Fibroblast of skin of right biceps (primary cell): ENCODE results near the gene THSD4.
A peak's percentile ranks its signal among the peaks of the same experiment; 100 is the strongest.

ENCODE experiments used
- DNase-seq: peaks from one replicate; pipeline ENCODE4 v3.0.0-alpha.2; 2013

THSD4 gene

GRCh38 chr15:71114887-71115566, at the start of gene THSD4:
THSD4 (plus strand) TSS chr15:71115471.
- DNase-seq: peak; percentile 82

GRCh38 chr15:71066983-71067382, 48.3 kb upstream of the THSD4 start:
- peak; percentile 82 for DNase-seq

- no peak for DNase-seq
Observed at GRCh38 chr15:71069693-71070092, 45.6 kb upstream of the THSD4 start.

- no peak for DNase-seq
Observed at GRCh38 chr15:71071529-71071928, 43.7 kb upstream of the THSD4 start.

- DNase-seq: no peak
Observed at GRCh38 chr15:71072423-71072822, 42.8 kb upstream of the THSD4 start.

- no peak for DNase-seq
Observed at GRCh38 chr15:71078506-71079207, 36.6 kb upstream of the THSD4 start.

GRCh38 chr15:71079208-71080044, 35.8 kb upstream of the THSD4 start:
- peak; percentile 79 for DNase-seq

- DNase-seq: no peak
Observed at GRCh38 chr15:71080166-71080565, 35.1 kb upstream of the THSD4 start.

- peak; percentile 82 for DNase-seq
Observed at GRCh38 chr15:71080705-71081104, 34.6 kb upstream of the THSD4 start.

GRCh38 chr15:71082803-71083202, 32.5 kb upstream of the THSD4 start:
- no peak for DNase-seq

- peak; percentile 40 for DNase-seq
Observed at GRCh38 chr15:71083349-71083748, 31.9 kb upstream of the THSD4 start.

- no peak for DNase-seq
Observed at GRCh38 chr15:71084264-71084663, 31.0 kb upstream of the THSD4 start.

GRCh38 chr15:71085809-71086208, 29.5 kb upstream of the THSD4 start:
- no peak for DNase-seq

- DNase-seq: no peak
Observed at GRCh38 chr15:71088155-71088554, 27.1 kb upstream of the THSD4 start.

GRCh38 chr15:71088683-71089082, 26.6 kb upstream of the THSD4 start:
- DNase-seq: no peak

- no peak for DNase-seq
Observed at GRCh38 chr15:71089801-71090200, 25.5 kb upstream of the THSD4 start.

GRCh38 chr15:71091601-71092000, 23.7 kb upstream of the THSD4 start:
- DNase-seq: peak; percentile 28

GRCh38 chr15:71092056-71092600, 23.1 kb upstream of the THSD4 start:
- no peak for DNase-seq

GRCh38 chr15:71093054-71094024, 21.9 kb upstream of the THSD4 start:
- peak; percentile 79 for DNase-seq

- no peak for DNase-seq
Observed at GRCh38 chr15:71094137-71094536, 21.1 kb upstream of the THSD4 start.

- DNase-seq: peak; percentile 73
Observed at GRCh38 chr15:71096676-71097075, 18.6 kb upstream of the THSD4 start.

- DNase-seq: no peak
Observed at GRCh38 chr15:71097890-71098289, 17.4 kb upstream of the THSD4 start.
